Gastrocnemius medialis (tissue), 4 donors: ENCODE measurements around the gene OR11A1.

Source experiments
- POLR2A ChIP-seq, 2 donors: fragments of 450-650 bp; IDR thresholded peaks; one replicate each; pipeline ENCODE4 v1.6.1; 2017; ENCODE audit warnings: antibody characterized with exemption in 2 of 2, mild to moderate bottlenecking in 2 of 2, moderate library complexity in 2 of 2
- TF ChIP-seq, protein P1 (sequence below), 5 experiments: fragments of 450-650 bp in 3 of 5; fragments of 200-600 bp in 2 of 5; sonication (generic) in 2 of 5; IDR thresholded peaks in 4 of 5; conservative IDR thresholded peaks in 1 of 5; 1 replicate in 4 of 5; 2 replicates in 1 of 5; pipeline ENCODE4 v1.5.1; 2016 to 2019; ENCODE audit warnings: antibody characterized with exemption in 5 of 5, mild to moderate bottlenecking in 3 of 5, moderate library complexity in 3 of 5

DNA sequence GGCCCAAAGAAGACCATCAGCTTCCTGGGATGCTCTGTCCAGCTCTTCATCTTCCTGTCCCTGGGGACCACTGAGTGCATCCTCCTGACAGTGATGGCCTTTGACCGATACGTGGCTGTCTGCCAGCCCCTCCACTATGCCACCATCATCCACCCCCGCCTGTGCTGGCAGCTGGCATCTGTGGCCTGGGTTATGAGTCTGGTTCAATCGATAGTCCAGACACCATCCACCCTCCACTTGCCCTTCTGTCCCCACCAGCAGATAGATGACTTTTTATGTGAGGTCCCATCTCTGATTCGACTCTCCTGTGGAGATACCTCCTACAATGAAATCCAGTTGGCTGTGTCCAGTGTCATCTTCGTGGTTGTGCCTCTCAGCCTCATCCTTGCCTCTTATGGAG is 5.2 kb upstream of the OR11A1 start:
- TF ChIP-seq, protein P1, sequence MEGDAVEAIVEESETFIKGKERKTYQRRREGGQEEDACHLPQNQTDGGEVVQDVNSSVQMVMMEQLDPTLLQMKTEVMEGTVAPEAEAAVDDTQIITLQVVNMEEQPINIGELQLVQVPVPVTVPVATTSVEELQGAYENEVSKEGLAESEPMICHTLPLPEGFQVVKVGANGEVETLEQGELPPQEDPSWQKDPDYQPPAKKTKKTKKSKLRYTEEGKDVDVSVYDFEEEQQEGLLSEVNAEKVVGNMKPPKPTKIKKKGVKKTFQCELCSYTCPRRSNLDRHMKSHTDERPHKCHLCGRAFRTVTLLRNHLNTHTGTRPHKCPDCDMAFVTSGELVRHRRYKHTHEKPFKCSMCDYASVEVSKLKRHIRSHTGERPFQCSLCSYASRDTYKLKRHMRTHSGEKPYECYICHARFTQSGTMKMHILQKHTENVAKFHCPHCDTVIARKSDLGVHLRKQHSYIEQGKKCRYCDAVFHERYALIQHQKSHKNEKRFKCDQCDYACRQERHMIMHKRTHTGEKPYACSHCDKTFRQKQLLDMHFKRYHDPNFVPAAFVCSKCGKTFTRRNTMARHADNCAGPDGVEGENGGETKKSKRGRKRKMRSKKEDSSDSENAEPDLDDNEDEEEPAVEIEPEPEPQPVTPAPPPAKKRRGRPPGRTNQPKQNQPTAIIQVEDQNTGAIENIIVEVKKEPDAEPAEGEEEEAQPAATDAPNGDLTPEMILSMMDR (IDR thresholded peaks at IDR 0.05 in 4 of 5, conservative IDR thresholded peaks at IDR 0.05 in 1 of 5) = no peak
- no peak for TF ChIP-seq POLR2A (IDR thresholded peaks at IDR 0.05)
